Caco-2 (cell line): Measurements from ENCODE around the gene PLLP. TPM values are rescaled to one million over a fixed set of nuclear protein-coding genes. Genes with fewer than 3 reads are reported as not detected.

Experiments used
- BruUV-seq: library from RNA; stranded (reverse); fragments of 400-500 nt; replicated peaks from 2 replicates; lab custom pipeline; 2021; lab: Mats Ljungman, UMichigan
- CTCF ChIA-PET: fragments of 300-600 bp; sonication (Branson Sonifier 250); formaldehyde crosslinking; loops from one replicate; lab custom pipeline; 2022; ENCODE audit warnings: antibody characterized with exemption; lab: Charles Lee
- POLR2A ChIA-PET: fragments of 300-600 bp; sonication (Branson Sonifier 250); formaldehyde crosslinking; loops from one replicate; lab custom pipeline; 2022; ENCODE audit warnings: antibody characterized with exemption; lab: Charles Lee
- DNase-seq, 2 experiments: peaks; one replicate each; pipeline versions ENCODE4 v3.0.0 to v3.0.0-alpha.2; 2020 to 2022
- H3K27me3 ChIP-seq: replicated peaks from 2 replicates; pipeline ENCODE4 v1.6.0; 2011; ENCODE audit warnings: low read length; ENCODE audit not compliant: control insufficient read depth, insufficient read depth
- H3K36me3 ChIP-seq: 2 replicates; pipeline ENCODE4 v1.5.1; 2011; ENCODE audit warnings: low read length; ENCODE audit not compliant: control insufficient read depth, insufficient read depth
- H3K4me1 ChIP-seq: fragments of 250-450 bp; sonication (Bioruptor Pico); 2 replicates; pipeline ENCODE4 v1.5.1; 2020; ENCODE audit warnings: mild to moderate bottlenecking
- H3K4me3 ChIP-seq: 2 replicates; pipeline ENCODE4 v1.5.1; 2011; ENCODE audit warnings: low read depth, mild to moderate bottlenecking, control low read depth, low read length
- H3K9me3 ChIP-seq: fragments of 250-450 bp; sonication (Bioruptor Pico); 2 replicates; pipeline ENCODE4 v1.5.1; 2020; ENCODE audit warnings: mild to moderate bottlenecking, moderate library complexity
- H3K27ac Mint-ChIP-seq: one replicate; pipeline ENCODE4 v1.8.0; 2022; ENCODE audit warnings: mixed read lengths; ENCODE audit not compliant: unreplicated experiment
- H3K27me3 Mint-ChIP-seq: one replicate; pipeline ENCODE4 v1.8.0; 2022; ENCODE audit warnings: mixed read lengths; ENCODE audit not compliant: insufficient read depth, unreplicated experiment
- H3K36me3 Mint-ChIP-seq: one replicate; pipeline ENCODE4 v1.8.0; 2022; ENCODE audit warnings: mild to moderate bottlenecking, mixed read lengths; ENCODE audit not compliant: insufficient read depth, unreplicated experiment
- H3K4me1 Mint-ChIP-seq: one replicate; pipeline ENCODE4 v1.8.0; 2022; ENCODE audit warnings: low read depth, mixed read lengths; ENCODE audit not compliant: unreplicated experiment
- H3K4me3 Mint-ChIP-seq: one replicate; pipeline ENCODE4 v1.8.0; 2022; ENCODE audit warnings: mild to moderate bottlenecking, moderate library complexity, mixed read lengths; ENCODE audit not compliant: unreplicated experiment
- H3K9me3 Mint-ChIP-seq: one replicate; pipeline ENCODE4 v1.8.0; 2022; ENCODE audit warnings: mixed read lengths; ENCODE audit not compliant: unreplicated experiment
- CTCF ChIP-seq, 2 experiments: fragments of 200-600 bp in 1 of 2; IDR thresholded peaks; 1 replicate in 1 of 2; 2 replicates in 1 of 2; pipeline versions ENCODE4 v1.5.1 to v1.8.0; 2011 to 2022; ENCODE audit warnings: antibody characterized with exemption in 1 of 2, control low read depth in 1 of 2, inconsistent platforms in 1 of 2, low read depth in 1 of 2, low read length in 1 of 2, mild to moderate bottlenecking in 1 of 2, moderate library complexity in 1 of 2; ENCODE audit not compliant: insufficient read depth in 1 of 2, severe bottlenecking in 1 of 2, unreplicated experiment in 1 of 2
- intact Hi-C: fragments of 100-400 bp; cut with micrococcal nuclease; formaldehyde crosslinking; loops from one replicate; pipeline ENCODE4 v1.10.0; 2022; ENCODE audit not compliant: unreplicated experiment
- total RNA-seq: library from RNA; stranded (reverse); gene quantifications from 2 replicates; pipeline ENCODE4 v1.2.3, GENCODE V29; 2022

The PLLP gene
- total RNA-seq, 1 experiment from 2014 or later = 53.0 TPM

GRCh38 chr16:57285379-57285778 is 907 bp upstream of the PLLP start:
- intact Hi-C loops = no loop called here
- Mint-ChIP-seq H3K36me3 (peaks cover 20% of the 10 kb centered on the region), H3K9me3 (no peaks in the 10 kb centered on the region), H3K27ac (no peak overlapping the region), H3K27me3 (no peaks in the 10 kb centered on the region), H3K4me3 (peak overlapping the region; percentile 80), H3K4me1 (peaks cover 27% of the 10 kb centered on the region)
- no peaks in the 10 kb centered on the region for H3K27me3 ChIP-seq
- no peaks in the 10 kb centered on the region for H3K36me3 ChIP-seq
- no peak for DNase-seq
- no peaks in the 10 kb centered on the region for H3K9me3 ChIP-seq
- ChIA-PET CTCF (interaction anchor here (0.8 kb wide), 1 partner anchor 15 kb away, joined by 3 read pairs; no protein-coding TSS in a partner anchor), POLR2A (no interaction called here)
- BruUV-seq = no TSS peak
- no peak for TF ChIP-seq CTCF (IDR thresholded peaks at IDR 0.05; ENCODE audit: insufficient read depth in 1 of 2, low read depth in 1 of 2, low read length in 1 of 2, severe bottlenecking in 1 of 2, unreplicated experiment in 1 of 2)
- no peak overlapping the region; the same call in 1 of the 2 replicates for H3K4me3 ChIP-seq
- peaks cover 22% of the 10 kb centered on the region for H3K4me1 ChIP-seq

GRCh38 chr16:57284952-57285363 is 486 bp upstream of the PLLP start:
- Mint-ChIP-seq H3K4me3 (peak overlapping the region; percentile 80), H3K27me3 (no peaks in the 10 kb centered on the region), H3K9me3 (no peaks in the 10 kb centered on the region), H3K27ac (peak overlapping the region; percentile 73), H3K36me3 (peaks cover 20% of the 10 kb centered on the region), H3K4me1 (peaks cover 28% of the 10 kb centered on the region)
- no peak for DNase-seq
- H3K36me3 ChIP-seq = no peaks in the 10 kb centered on the region
- TF ChIP-seq CTCF (IDR thresholded peaks at IDR 0.05; ENCODE audit: insufficient read depth in 1 of 2, low read depth in 1 of 2, low read length in 1 of 2, severe bottlenecking in 1 of 2, unreplicated experiment in 1 of 2) = peak in 1 of 2 experiments; percentile 6
- peak overlapping the region; percentile 99 for H3K4me3 ChIP-seq
- no peaks in the 10 kb centered on the region for H3K9me3 ChIP-seq
- peaks cover 22% of the 10 kb centered on the region for H3K4me1 ChIP-seq
- intact Hi-C loops = loop anchor here (1.0 kb wide), 1 partner anchor 14 kb away; no protein-coding TSS in a partner anchor
- ChIA-PET POLR2A (no interaction called here), CTCF (interaction anchor here (0.8 kb wide), 1 partner anchor 15 kb away, joined by 3 read pairs; no protein-coding TSS in a partner anchor)
- H3K27me3 ChIP-seq = no peaks in the 10 kb centered on the region
- TSS peak; percentile 67 for BruUV-seq

GRCh38 chr16:57283959-57284208 is 588 bp downstream of the PLLP start:
- no peak for DNase-seq
- POLR2A ChIA-PET = interaction anchor here (1.0 kb wide), 1 partner anchor 9 kb away, joined by 4 read pairs; no protein-coding TSS in a partner anchor
- no peaks in the 10 kb centered on the region for H3K9me3 Mint-ChIP-seq
- intact Hi-C loops = loop anchor here (1.0 to 2.0 kb wide), 2 partner anchors 15 kb away; no protein-coding TSS in a partner anchor
- TF ChIP-seq CTCF (IDR thresholded peaks at IDR 0.05; ENCODE audit: insufficient read depth in 1 of 2, low read depth in 1 of 2, low read length in 1 of 2, severe bottlenecking in 1 of 2, unreplicated experiment in 1 of 2) = no peak
- CTCF ChIA-PET = interaction anchor here (0.7 to 1.2 kb wide), 4 partner anchors 9 to 445 kb away, joined by 3 to 5 read pairs (median 4); partner anchors contain the start of gene ARL2BP
- H3K4me3 Mint-ChIP-seq = peak overlapping the region; percentile 80
- peaks cover 31% of the 10 kb centered on the region for H3K4me1 Mint-ChIP-seq
- H3K27me3 Mint-ChIP-seq = no peaks in the 10 kb centered on the region
- H3K9me3 ChIP-seq = no peaks in the 10 kb centered on the region
- no peaks in the 10 kb centered on the region for H3K27me3 ChIP-seq
- peaks cover 28% of the 10 kb centered on the region for H3K4me1 ChIP-seq
- H3K27ac Mint-ChIP-seq = peak overlapping the region; percentile 82
- peak overlapping the region; percentile 99 for H3K4me3 ChIP-seq
- H3K36me3 Mint-ChIP-seq = peaks cover 20% of the 10 kb centered on the region
- H3K36me3 ChIP-seq = no peaks in the 10 kb centered on the region
- BruUV-seq = no TSS peak
